Suprapubic skin (tissue), 4 donors: ENCODE results near the gene BMP2K. TPM values are rescaled to one million over a fixed set of nuclear protein-coding genes. Genes with fewer than 3 reads are reported as not detected.
A peak's percentile ranks its signal among the peaks of the same experiment; 100 is the strongest.

ENCODE experiments used
- DNase-seq, 2 donors: peaks; one replicate each; pipeline ENCODE4 v3.0.0-alpha.2; 2019; ENCODE audit warnings: low spot score in 2 of 2
- H3K27ac ChIP-seq: fragments of 200-600 bp; sonication (generic); one replicate; pipeline ENCODE4 v1.5.1; 2019
- H3K27me3 ChIP-seq: fragments of 200-600 bp; sonication (generic); one replicate; pipeline ENCODE4 v1.5.1; 2019
- H3K36me3 ChIP-seq: fragments of 200-600 bp; sonication (generic); one replicate; pipeline ENCODE4 v1.5.1; 2019
- H3K4me1 ChIP-seq: fragments of 200-600 bp; sonication (generic); one replicate; pipeline ENCODE4 v1.5.1; 2019
- H3K4me3 ChIP-seq: fragments of 200-600 bp; sonication (generic); one replicate; pipeline ENCODE4 v1.5.1; 2019; ENCODE audit warnings: mild to moderate bottlenecking
- H3K9me3 ChIP-seq: fragments of 200-600 bp; sonication (generic); one replicate; pipeline ENCODE4 v1.5.1; 2019
- EP300 ChIP-seq: sonication (generic); formaldehyde crosslinking; IDR thresholded peaks from one replicate; pipeline ENCODE4 v1.6.1; 2017; ENCODE audit warnings: antibody characterized with exemption
- POLR2A ChIP-seq, 2 donors: fragments of 450-650 bp; IDR thresholded peaks; one replicate each; pipeline ENCODE4 v1.6.1; 2017; ENCODE audit warnings: antibody characterized with exemption in 2 of 2, mild to moderate bottlenecking in 2 of 2, moderate library complexity in 2 of 2
- POLR2AphosphoS5 ChIP-seq, 3 donors: sonication (generic); formaldehyde crosslinking; IDR thresholded peaks; one replicate each; pipeline ENCODE4 v1.6.1; 2017; ENCODE audit warnings: antibody characterized with exemption in 3 of 3
- WGBS: methylation state at CpG from one replicate; pipeline ENCODE4 v1.1.5; 2018; 5-methylcytosine and 5-hydroxymethylcytosine counted together
- total RNA-seq, 4 donors: library from RNA; depleted of rRNA; stranded (reverse); fragments of >200 nt; gene quantifications; one replicate each; pipeline ENCODE4 v1.1.0, GENCODE V29; 2016
- TF ChIP-seq, protein P1 (sequence below), 2 donors: fragments of 200-600 bp in 1 of 2; fragments of 450-650 bp in 1 of 2; sonication (generic) in 1 of 2; IDR thresholded peaks; one replicate each; pipeline ENCODE4 v1.5.1; 2016 to 2019; ENCODE audit warnings: antibody characterized with exemption in 2 of 2, mild to moderate bottlenecking in 1 of 2, moderate library complexity in 1 of 2

Gene BMP2K
- 10 to 100 TPM; 29.7 to 79.1 (median 34.2) TPM for total RNA-seq

DNA sequence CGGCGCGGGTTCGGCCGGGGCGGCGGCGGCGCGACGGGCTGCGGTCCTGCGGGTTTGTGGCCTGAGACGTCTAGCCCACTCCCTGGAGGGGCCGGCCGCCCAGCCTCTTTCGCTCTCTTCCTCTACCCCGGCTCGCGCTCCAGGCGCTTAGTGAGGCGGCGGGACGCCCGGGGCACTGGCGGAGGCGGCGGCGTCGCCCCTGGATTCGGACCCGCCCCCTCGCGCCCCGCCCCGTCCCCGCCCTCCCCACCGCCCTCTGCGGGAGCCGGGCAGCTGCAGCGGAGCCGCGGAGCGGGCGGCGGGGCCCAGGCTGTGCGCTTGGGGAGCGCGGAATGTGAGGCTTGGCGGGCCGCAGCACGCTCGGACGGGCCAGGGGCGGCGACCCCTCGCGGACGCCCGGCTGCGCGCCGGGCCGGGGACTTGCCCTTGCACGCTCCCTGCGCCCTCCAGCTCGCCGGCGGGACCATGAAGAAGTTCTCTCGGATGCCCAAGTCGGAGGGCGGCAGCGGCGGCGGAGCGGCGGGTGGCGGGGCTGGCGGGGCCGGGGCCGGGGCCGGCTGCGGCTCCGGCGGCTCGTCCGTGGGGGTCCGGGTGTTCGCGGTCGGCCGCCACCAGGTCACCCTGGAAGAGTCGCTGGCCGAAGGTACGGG is at the start of gene BMP2K:
BMP2K (plus strand) TSS at position 272 of the 650 bp plus-strand sequence; CDS start at position 466, 194 bp downstream.
- no peaks in the 10 kb centered on the region for H3K27me3 ChIP-seq
- no peaks in the 10 kb centered on the region for H3K9me3 ChIP-seq
- peak within 1 kb of the TSS; percentile 70 for H3K4me3 ChIP-seq
- peak within 1 kb of the TSS; percentile 93 for H3K27ac ChIP-seq
- H3K36me3 ChIP-seq, result no peaks in the 10 kb centered on the region
- peaks cover 30% of the 10 kb centered on the region for H3K4me1 ChIP-seq
- DNase-seq, result peak; percentile 86 to 87
- WGBS, result no CpG with 5 or more reads among the region's 95 CpGs
- no peak for TF ChIP-seq POLR2AphosphoS5 (IDR thresholded peaks at IDR 0.05)
- TF ChIP-seq, protein P1, sequence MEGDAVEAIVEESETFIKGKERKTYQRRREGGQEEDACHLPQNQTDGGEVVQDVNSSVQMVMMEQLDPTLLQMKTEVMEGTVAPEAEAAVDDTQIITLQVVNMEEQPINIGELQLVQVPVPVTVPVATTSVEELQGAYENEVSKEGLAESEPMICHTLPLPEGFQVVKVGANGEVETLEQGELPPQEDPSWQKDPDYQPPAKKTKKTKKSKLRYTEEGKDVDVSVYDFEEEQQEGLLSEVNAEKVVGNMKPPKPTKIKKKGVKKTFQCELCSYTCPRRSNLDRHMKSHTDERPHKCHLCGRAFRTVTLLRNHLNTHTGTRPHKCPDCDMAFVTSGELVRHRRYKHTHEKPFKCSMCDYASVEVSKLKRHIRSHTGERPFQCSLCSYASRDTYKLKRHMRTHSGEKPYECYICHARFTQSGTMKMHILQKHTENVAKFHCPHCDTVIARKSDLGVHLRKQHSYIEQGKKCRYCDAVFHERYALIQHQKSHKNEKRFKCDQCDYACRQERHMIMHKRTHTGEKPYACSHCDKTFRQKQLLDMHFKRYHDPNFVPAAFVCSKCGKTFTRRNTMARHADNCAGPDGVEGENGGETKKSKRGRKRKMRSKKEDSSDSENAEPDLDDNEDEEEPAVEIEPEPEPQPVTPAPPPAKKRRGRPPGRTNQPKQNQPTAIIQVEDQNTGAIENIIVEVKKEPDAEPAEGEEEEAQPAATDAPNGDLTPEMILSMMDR (IDR thresholded peaks at IDR 0.05), result peak in 1 of 2 donors; percentile 26
- TF ChIP-seq POLR2A (IDR thresholded peaks at IDR 0.05), result peak in 1 of 2 donors; percentile 9

DNA sequence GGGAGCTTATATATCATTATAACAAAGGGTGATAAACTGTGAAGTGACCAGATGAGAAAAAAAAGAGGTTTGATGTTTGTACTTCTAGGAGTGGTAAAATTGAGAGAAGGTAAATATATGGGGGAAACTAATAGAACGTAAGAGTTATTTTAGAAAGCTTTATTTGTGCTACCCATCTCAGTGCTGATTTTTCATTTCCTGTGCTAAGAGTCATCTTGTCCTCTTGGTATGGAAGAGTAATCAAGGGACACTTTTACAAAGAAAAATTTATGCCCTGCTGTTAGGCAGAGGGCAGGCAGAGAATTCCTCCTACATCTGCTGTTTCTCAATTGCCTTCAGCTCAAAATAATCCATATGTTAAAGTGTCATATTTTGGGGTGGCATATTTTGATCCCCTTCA is 49.6 kb upstream of the BMP2K start:
- no peak overlapping the region for H3K27ac ChIP-seq
- WGBS, result 90% methylated on average over 1 of the region's 1 CpG
- H3K27me3 ChIP-seq, result no peaks in the 10 kb centered on the region
- DNase-seq, result no peak
- TF ChIP-seq, protein P1 (IDR thresholded peaks at IDR 0.05), result no peak
- TF ChIP-seq POLR2A (IDR thresholded peaks at IDR 0.05), result no peak
- TF ChIP-seq EP300, result no peak
- TF ChIP-seq POLR2AphosphoS5 (IDR thresholded peaks at IDR 0.05), result no peak
- H3K9me3 ChIP-seq, result no peaks in the 10 kb centered on the region
- no peak overlapping the region for H3K4me3 ChIP-seq
- H3K4me1 ChIP-seq, result peaks cover 2% of the 10 kb centered on the region
- H3K36me3 ChIP-seq, result no peaks in the 10 kb centered on the region

DNA sequence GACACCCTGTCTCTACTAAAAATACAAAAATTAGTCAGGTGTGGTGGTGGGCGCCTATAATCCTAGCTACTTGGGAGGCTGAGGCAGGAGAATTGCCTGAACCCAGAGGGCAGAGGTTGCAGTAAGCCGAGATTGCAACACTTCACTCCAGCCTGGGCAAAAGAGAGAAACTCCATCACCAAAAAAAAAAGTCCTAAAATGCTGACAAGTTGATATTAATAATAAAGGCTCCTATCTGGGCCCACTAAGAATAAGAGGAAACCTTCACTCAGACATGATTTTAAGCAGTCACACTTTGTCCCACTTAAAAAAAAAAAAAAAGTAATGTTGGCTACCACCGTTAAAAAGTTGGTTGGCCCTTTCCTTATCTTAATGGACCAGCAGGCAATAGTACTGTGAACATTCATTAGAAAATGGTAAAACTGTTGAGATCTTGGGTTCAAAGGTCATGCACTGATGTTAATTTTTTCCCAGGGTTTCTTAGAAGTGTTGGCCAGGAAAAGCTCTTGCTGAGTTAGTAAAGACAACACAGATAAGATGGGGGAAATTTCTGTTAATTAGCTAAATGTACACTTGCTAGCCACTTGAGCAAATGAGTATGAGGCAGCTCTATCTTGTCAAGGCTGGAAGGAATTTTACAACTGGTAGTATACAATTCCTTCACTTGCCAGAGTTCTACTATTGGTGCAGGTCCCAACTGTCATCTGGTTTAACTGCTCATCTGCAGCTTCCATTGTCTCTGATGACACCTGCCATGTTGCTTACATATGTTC is 43.6 kb upstream of the BMP2K start:
- no peaks in the 10 kb centered on the region for H3K9me3 ChIP-seq
- no peaks in the 10 kb centered on the region for H3K4me1 ChIP-seq
- DNase-seq, result no peak
- WGBS, result 81% methylated on average over 3 of the region's 3 CpGs
- no peak overlapping the region for H3K4me3 ChIP-seq
- no peaks in the 10 kb centered on the region for H3K27me3 ChIP-seq
- H3K36me3 ChIP-seq, result no peaks in the 10 kb centered on the region
- H3K27ac ChIP-seq, result no peak overlapping the region
- TF ChIP-seq POLR2AphosphoS5 (IDR thresholded peaks at IDR 0.05) (no peak), POLR2A (IDR thresholded peaks at IDR 0.05) (no peak), EP300 (no peak)
- TF ChIP-seq, protein P1 (IDR thresholded peaks at IDR 0.05), result no peak

DNA sequence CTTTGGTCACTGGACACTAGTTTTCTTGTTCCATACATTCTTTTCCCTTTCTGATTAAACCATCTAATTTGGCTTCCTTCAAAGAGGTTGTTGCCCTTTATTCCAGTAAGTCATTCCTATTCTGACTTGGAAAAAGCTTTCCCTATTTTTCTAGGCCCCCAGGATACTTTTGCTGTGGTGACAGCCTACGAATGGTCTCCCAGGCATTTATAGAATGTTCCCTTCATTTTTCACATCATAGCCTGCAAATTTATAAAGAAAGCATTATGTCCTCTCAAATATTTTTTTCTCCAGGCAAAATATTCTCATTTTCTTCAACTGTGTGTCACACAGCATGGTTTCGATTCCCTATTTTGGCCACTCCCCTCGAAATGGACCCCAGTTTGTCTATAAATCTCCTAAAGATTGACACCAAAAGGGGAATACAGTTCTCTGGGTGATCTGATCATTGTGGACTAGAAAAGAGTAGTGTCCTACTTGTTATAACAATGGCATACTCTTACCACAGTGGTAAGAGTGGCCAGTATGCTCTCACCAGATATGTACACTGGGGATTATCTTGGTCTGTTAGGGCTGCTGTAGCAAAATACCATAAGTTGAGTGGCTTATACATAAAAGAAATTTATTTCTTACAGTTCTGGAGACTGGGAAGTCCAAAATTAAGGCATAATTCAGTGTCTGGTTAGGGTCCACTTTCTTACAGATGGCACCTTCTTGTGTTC is 41.5 kb upstream of the BMP2K start:
- H3K9me3 ChIP-seq, result no peaks in the 10 kb centered on the region
- no peak overlapping the region for H3K27ac ChIP-seq
- H3K36me3 ChIP-seq, result no peaks in the 10 kb centered on the region
- H3K27me3 ChIP-seq, result no peaks in the 10 kb centered on the region
- no peak overlapping the region for H3K4me3 ChIP-seq
- no peaks in the 10 kb centered on the region for H3K4me1 ChIP-seq
- TF ChIP-seq EP300 (no peak), POLR2A (IDR thresholded peaks at IDR 0.05) (no peak), POLR2AphosphoS5 (IDR thresholded peaks at IDR 0.05) (no peak)
- TF ChIP-seq, protein P1 (IDR thresholded peaks at IDR 0.05), result no peak
- no peak for DNase-seq
- 91% methylated on average over 3 of the region's 3 CpGs for WGBS

DNA sequence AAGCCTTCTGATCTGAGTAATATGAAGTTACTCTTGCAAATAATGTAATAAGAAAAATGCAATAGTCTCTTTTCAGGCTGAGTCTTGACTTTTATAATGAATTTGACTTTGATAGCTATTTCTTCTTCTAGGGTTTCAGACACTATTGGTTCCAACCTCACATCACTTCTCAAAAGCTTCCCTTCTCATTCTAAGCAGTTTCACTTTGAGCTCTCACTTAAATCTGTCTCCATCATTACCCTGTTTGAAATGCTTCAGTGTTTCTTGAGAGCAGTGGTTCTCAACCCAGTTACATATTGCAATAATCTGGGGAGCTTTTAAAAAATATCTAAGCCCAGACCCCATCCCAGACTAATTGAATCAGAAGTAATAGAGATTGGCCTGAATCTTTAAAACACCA is 40.5 kb upstream of the BMP2K start:
- no peak overlapping the region for H3K27ac ChIP-seq
- H3K36me3 ChIP-seq, result no peaks in the 10 kb centered on the region
- no peaks in the 10 kb centered on the region for H3K27me3 ChIP-seq
- no peaks in the 10 kb centered on the region for H3K4me1 ChIP-seq
- H3K9me3 ChIP-seq, result no peaks in the 10 kb centered on the region
- H3K4me3 ChIP-seq, result no peak overlapping the region
- TF ChIP-seq, protein P1 (IDR thresholded peaks at IDR 0.05), result no peak
- TF ChIP-seq POLR2A (IDR thresholded peaks at IDR 0.05) (no peak), EP300 (no peak), POLR2AphosphoS5 (IDR thresholded peaks at IDR 0.05) (no peak)
- DNase-seq, result no peak
